Adrenal gland (tissue), 12 donors: ENCODE measurements around the gene CYP24A1. TPM values are rescaled to one million over a fixed set of nuclear protein-coding genes. Genes with fewer than 3 reads are reported as not detected.

Experiments
- DNase-seq, 7 donors: peaks; one replicate each; pipeline ENCODE4 v3.0.0-alpha.2; 2019 to 2020
- H3K27ac ChIP-seq, 5 donors: fragments of 200-600 bp; sonication (generic) in 4 of 5; 1 replicate in 3 of 5; 2 replicates in 2 of 5; pipeline versions ENCODE4 v1.5.1 to v1.8.0; 2016 to 2020; ENCODE audit warnings: mild to moderate bottlenecking in 1 of 5
- H3K27me3 ChIP-seq: fragments of 200-600 bp; 2 replicates; pipeline ENCODE4 v1.8.0; 2021
- H3K36me3 ChIP-seq, 2 donors: fragments of 200-600 bp; replicated peaks in 1 of 2; 1 replicate in 1 of 2; 2 replicates in 1 of 2; pipeline versions ENCODE4 v1.5.1 to v1.8.0; 2018 to 2022
- H3K4me1 ChIP-seq, 2 donors: fragments of 200-600 bp; replicated peaks in 1 of 2; 1 replicate in 1 of 2; 2 replicates in 1 of 2; pipeline versions ENCODE4 v1.5.1 to v1.8.0; 2018 to 2021
- H3K4me3 ChIP-seq, 4 donors: fragments of 200-600 bp; sonication (generic) in 3 of 4; one replicate each; pipeline ENCODE4 v1.5.1; 2016 to 2018
- H3K9me3 ChIP-seq, 3 donors: fragments of 200-600 bp; sonication (generic) in 1 of 3; replicated peaks in 1 of 3; 1 replicate in 2 of 3; 2 replicates in 1 of 3; pipeline versions ENCODE4 v1.5.1 to v1.8.0; 2016 to 2021
- CTCF ChIP-seq, 6 experiments: fragments of 450-650 bp in 4 of 6; fragments of 200-600 bp in 2 of 6; sonication (generic) in 1 of 6; IDR thresholded peaks; 1 replicate in 5 of 6; 2 replicates in 1 of 6; pipeline versions ENCODE4 v1.5.1 to v1.8.0; 2016 to 2021; ENCODE audit warnings: antibody characterized with exemption in 6 of 6, mild to moderate bottlenecking in 2 of 6, moderate library complexity in 1 of 6
- POLR2A ChIP-seq, 2 donors: fragments of 450-650 bp; IDR thresholded peaks; one replicate each; pipeline ENCODE4 v1.6.1; 2017; ENCODE audit warnings: antibody characterized with exemption in 2 of 2, mild to moderate bottlenecking in 2 of 2, moderate library complexity in 1 of 2
- WGBS, 4 donors: extraction: QIAGEN DNeasy Blood & Tissue Kit in 2 of 4; methylation state at CpG; one replicate each; pipeline versions ENCODE4 v1.1.5 to v1.1.7; 2013 to 2017; 5-methylcytosine and 5-hydroxymethylcytosine counted together
- intact Hi-C, 2 donors: fragments of 100-400 bp; cut with DNase I; formaldehyde crosslinking; loops; one replicate each; pipeline versions ENCODE4 v1.14.1 to v1.15.0; 2022 to 2023
- polyA plus RNA-seq, 3 donors: library from polyadenylated mRNA; stranded (reverse); fragments of 200-250 nt in 2 of 3; fragments of 350-450 nt in 1 of 3; fragmentation: Illumina TruSeq in 1 of 3; extraction: RNeasy Lipid Tissue Mini Kit (QIAGEN cat#74804) in 1 of 3; gene quantifications; one replicate each; pipeline ENCODE4 v1.2.3, GENCODE V29; 2013 to 2014
- total RNA-seq, 9 donors: library from RNA; depleted of rRNA in 4 of 9; stranded (reverse); fragments of >200 nt in 4 of 9; fragments of 120-200 nt in 1 of 9; fragmentation: NEBNext Ultra II Directional in 1 of 9; extraction: Animal tissue kit (Norgen Biotek cat#: 25700) in 1 of 9; gene quantifications; one replicate each; pipeline versions ENCODE4 v1.1.0 to v1.2.4, GENCODE V29; 2013 to 2023
- donor health status: healthy with polysubstance abuse.
- donor health status: Bipolar disorder and iron deficiency.
- donor health status: DM: yes; HTN: yes; CAD: no.
- donor health status: DM: no; HTN: no; CAD: no.
- donor health status: DM: no; HTN: no; CAD: no.
- donor health status: DM: yes; HTN: yes; CAD: no.

The CYP24A1 gene
- total and polyA plus RNA-seq, 12 donors, result 0.09 TPM; not detected in 11

DNA sequence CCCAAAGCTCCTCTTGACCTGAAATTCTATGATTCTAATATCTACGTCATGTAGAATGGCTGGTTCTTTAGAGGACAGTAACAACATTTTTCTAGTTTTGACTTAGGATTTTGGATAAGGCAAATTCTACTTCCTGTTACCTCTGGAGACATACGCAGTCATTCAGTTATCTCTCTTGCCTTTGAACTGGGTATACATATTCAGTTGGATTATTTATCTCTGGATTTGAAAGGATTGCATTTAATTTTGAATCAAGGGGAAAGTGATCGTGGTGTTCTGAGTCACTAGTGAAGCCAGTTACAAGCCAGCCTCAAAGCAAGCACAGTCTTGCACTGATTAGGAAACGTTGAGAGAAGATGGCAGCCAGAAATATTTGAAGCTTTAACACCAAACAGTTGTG, 68.1 kb downstream of the CYP24A1 start:
- Histone ChIP-seq H3K9me3 (no peaks in the 10 kb centered on the region), H3K27me3 (no peaks in the 10 kb centered on the region), H3K4me3 (no peak overlapping the region), H3K36me3 (no peaks in the 10 kb centered on the region), H3K27ac (no peak overlapping the region), H3K4me1 (no peaks in the 10 kb centered on the region)
- no peak for TF ChIP-seq CTCF (IDR thresholded peaks at IDR 0.05)
- TF ChIP-seq POLR2A (IDR thresholded peaks at IDR 0.05), result no peak
- 52 to 68% (median 65%) methylated on average over 4 of the region's 4 CpGs for WGBS, 4 donors
- intact Hi-C loops, result loop anchor here in 1 of 2 donors (10.0 kb wide), 1 partner anchor 539 kb away; no protein-coding TSS in a partner anchor
- no peak for DNase-seq

DNA sequence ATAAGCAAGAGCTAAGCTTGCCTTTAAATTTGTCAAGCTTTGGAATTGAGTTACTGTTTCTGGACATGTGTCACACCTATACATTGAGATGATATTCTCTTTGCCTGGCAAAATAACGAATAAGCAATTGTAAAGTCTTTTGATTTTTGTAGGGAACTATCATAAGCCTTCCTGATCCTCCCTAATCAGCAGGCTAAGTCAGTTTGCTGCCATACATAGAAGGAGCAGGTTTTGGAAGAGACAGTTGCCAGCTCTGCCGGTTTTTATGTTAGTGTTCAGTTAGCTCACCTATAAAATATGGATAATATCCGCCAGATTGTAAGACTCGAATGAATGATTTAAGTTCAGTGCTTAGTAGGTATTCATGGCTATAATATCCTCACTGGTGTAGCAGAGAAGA, 69.0 kb downstream of the CYP24A1 start:
- H3K36me3 ChIP-seq, result no peaks in the 10 kb centered on the region
- WGBS, 4 donors, result 76 to 85% (median 83%) methylated on average over 4 of the region's 4 CpGs
- H3K9me3 ChIP-seq, result no peaks in the 10 kb centered on the region
- no peaks in the 10 kb centered on the region for H3K4me1 ChIP-seq
- no peaks in the 10 kb centered on the region for H3K27me3 ChIP-seq
- H3K4me3 ChIP-seq, result no peak overlapping the region
- TF ChIP-seq POLR2A (IDR thresholded peaks at IDR 0.05) (no peak), CTCF (IDR thresholded peaks at IDR 0.05) (no peak)
- intact Hi-C loops, result loop anchor here (5.0 to 10.0 kb wide), 2 partner anchors 93 to 540 kb away; no protein-coding TSS in a partner anchor
- H3K27ac ChIP-seq, result no peak overlapping the region
- no peak for DNase-seq

- no peak for TF ChIP-seq POLR2A (IDR thresholded peaks at IDR 0.05)
- TF ChIP-seq CTCF (IDR thresholded peaks at IDR 0.05), result peak in 1 of 6 experiments; percentile 13
- 64 to 83% (median 70%) methylated on average over 6 of the region's 6 CpGs for WGBS, 4 donors
- H3K27me3 ChIP-seq, result no peaks in the 10 kb centered on the region
- no peak for DNase-seq
- intact Hi-C loops, result loop anchor here (5.0 to 10.0 kb wide), 2 partner anchors 93 to 541 kb away; no protein-coding TSS in a partner anchor
- H3K36me3 ChIP-seq, result no peaks in the 10 kb centered on the region
- H3K4me3 ChIP-seq, result no peak overlapping the region
- no peaks in the 10 kb centered on the region for H3K9me3 ChIP-seq
- no peaks in the 10 kb centered on the region for H3K4me1 ChIP-seq
- H3K27ac ChIP-seq, result no peak overlapping the region
These were observed 69.8 kb downstream of the CYP24A1 start for GRCh38 chr20:54103762-54104600.

Other genes with a start within 250 kb of the CYP24A1 start
- gene BCAS1, start 103.4 kb downstream of the CYP24A1 start, total RNA-seq, result 1 to 10 TPM in 1 of 9 donors, under 1 TPM in 1, not detected in 7; 0.11 to 2.3 TPM
- gene BCAS1, start 103.4 kb downstream of the CYP24A1 start, polyA plus RNA-seq, result under 1 TPM; 0.07 to 0.80 (median 0.13) TPM
- gene PFDN4, start 34.1 kb upstream of the CYP24A1 start, total RNA-seq, result 100 to 1,000 TPM in 1 of 9 donors, 10 to 100 TPM in 8; 18.7 to 103 (median 33.0) TPM
- gene PFDN4, start 34.1 kb upstream of the CYP24A1 start, polyA plus RNA-seq, result 10 to 100 TPM; 47.3 to 59.1 (median 55.6) TPM